PC-9 (cell line): Measurements from ENCODE around the gene OSBPL10. TPM values are rescaled to one million over a fixed set of nuclear protein-coding genes. Genes with fewer than 3 reads are reported as not detected.

Source experiments
- BruUV-seq: library from RNA; stranded (reverse); fragments of 400-500 nt; replicated peaks from 2 replicates; lab custom pipeline; 2021; lab: Mats Ljungman, UMichigan
- CTCF ChIA-PET: fragments of 300-600 bp; sonication (Branson Sonifier 250); formaldehyde crosslinking; loops from one replicate; lab custom pipeline; 2022; ENCODE audit warnings: antibody characterized with exemption; lab: Charles Lee
- POLR2A ChIA-PET: fragments of 300-600 bp; sonication (Branson Sonifier 250); formaldehyde crosslinking; loops from one replicate; lab custom pipeline; 2022; ENCODE audit warnings: antibody characterized with exemption; ENCODE audit not compliant: unreplicated experiment; lab: Charles Lee
- DNase-seq, 2 experiments: peaks; one replicate each; pipeline versions ENCODE4 v3.0.0 to v3.0.0-alpha.2; 2015 to 2022; ENCODE audit warnings: mixed read lengths in 1 of 2
- H2AFZ ChIP-seq: fragments of 200-600 bp; sonication (generic); 2 replicates; pipeline ENCODE4 v1.8.1; 2017; ENCODE audit warnings: antibody characterized with exemption
- H3F3A ChIP-seq: fragments of 200-600 bp; sonication (generic); 2 replicates; pipeline ENCODE4 v1.8.1; 2017; ENCODE audit warnings: antibody characterized with exemption, mild to moderate bottlenecking, low read depth; ENCODE audit not compliant: insufficient read depth
- H3K27ac ChIP-seq: fragments of 200-600 bp; sonication (generic); 2 replicates; pipeline ENCODE4 v1.6.1; 2016; ENCODE audit warnings: mixed run types
- H3K27me3 ChIP-seq: fragments of 200-600 bp; sonication (generic); 2 replicates; pipeline ENCODE4 v1.6.1; 2016; ENCODE audit warnings: low read depth, mixed run types; ENCODE audit not compliant: insufficient read depth
- H3K36me3 ChIP-seq: fragments of 200-600 bp; sonication (generic); 2 replicates; pipeline ENCODE4 v1.6.1; 2016; ENCODE audit warnings: low read depth, mixed run types
- H3K4me1 ChIP-seq: fragments of 200-600 bp; sonication (generic); replicated peaks from 2 replicates; pipeline ENCODE4 v1.6.1; 2016; ENCODE audit warnings: mixed run types; ENCODE audit not compliant: insufficient read depth
- H3K4me2 ChIP-seq: fragments of 200-600 bp; sonication (generic); 2 replicates; pipeline ENCODE4 v1.6.1; 2017; ENCODE audit warnings: mixed run types
- H3K4me3 ChIP-seq: fragments of 200-600 bp; sonication (generic); 2 replicates; pipeline ENCODE4 v1.6.1; 2016; ENCODE audit warnings: mixed run types
- H3K79me2 ChIP-seq: fragments of 200-600 bp; sonication (generic); 2 replicates; pipeline ENCODE4 v1.6.1; 2017; ENCODE audit warnings: low read depth, mixed run types
- H3K9me2 ChIP-seq: fragments of 200-600 bp; sonication (generic); 2 replicates; pipeline ENCODE4 v1.8.1; 2017; ENCODE audit warnings: mild to moderate bottlenecking; ENCODE audit not compliant: insufficient read depth
- H3K9me3 ChIP-seq: fragments of 200-600 bp; sonication (generic); 2 replicates; pipeline ENCODE4 v1.8.1; 2016; ENCODE audit warnings: low read depth; ENCODE audit not compliant: insufficient read depth
- H4K20me1 ChIP-seq: fragments of 200-600 bp; sonication (generic); 2 replicates; pipeline ENCODE4 v1.8.1; 2017; ENCODE audit not compliant: insufficient read depth
- EZH2 ChIP-seq: fragments of 200-600 bp; sonication (generic); IDR thresholded peaks from 2 replicates; pipeline ENCODE4 v1.8.0; 2017; ENCODE audit warnings: antibody characterized with exemption, low read depth
- intact Hi-C: fragments of 100-400 bp; cut with micrococcal nuclease; formaldehyde crosslinking; loops from one replicate; pipeline ENCODE4 v1.10.0; 2022; ENCODE audit not compliant: unreplicated experiment
- total RNA-seq: library from RNA; stranded (reverse); gene quantifications from 2 replicates; pipeline ENCODE4 v1.2.3, GENCODE V29; 2021
- TF ChIP-seq, protein P1 (sequence below): fragments of 200-600 bp; sonication (generic); conservative IDR thresholded peaks from 2 replicates; pipeline ENCODE4 v1.6.1; 2017; ENCODE audit warnings: mixed run types, antibody characterized with exemption, mild to moderate bottlenecking, moderate library complexity

The OSBPL10 gene
- total RNA-seq, 1 experiment from 2014 or later = 42.0 TPM

DNA sequence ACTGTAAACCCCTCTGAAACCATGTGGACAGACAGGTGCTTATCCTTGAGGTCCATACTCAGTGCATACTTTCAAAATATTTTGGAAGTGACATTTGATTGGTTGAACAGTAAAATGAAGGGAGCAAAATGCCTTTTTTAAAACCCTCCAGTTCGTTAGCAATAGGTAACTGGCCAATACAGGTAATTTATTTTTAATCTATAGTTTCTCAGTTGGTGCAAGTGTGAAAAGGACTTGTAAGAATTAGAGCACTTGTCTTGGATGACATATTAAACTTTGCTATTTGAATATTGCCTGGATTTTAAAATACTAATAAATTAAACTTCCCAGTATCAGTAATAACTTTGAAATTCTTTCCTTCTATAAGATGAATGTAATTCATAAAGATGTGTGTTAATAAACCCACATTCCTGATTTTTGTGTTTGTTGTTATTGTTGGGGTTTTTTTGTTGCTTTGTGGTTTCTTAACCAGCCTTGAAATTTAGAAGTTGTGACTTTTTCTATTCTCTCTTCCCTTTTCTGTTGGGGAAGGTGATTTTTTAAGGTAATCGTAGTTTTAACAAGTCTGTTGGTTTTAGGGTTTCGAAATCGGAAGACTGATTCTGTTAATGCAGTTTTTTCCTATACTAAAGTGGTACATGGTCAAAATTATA lies 358.3 kb downstream of the OSBPL10 start:
- POLR2A ChIA-PET = no interaction called here
- no peak overlapping the region for H3K4me3 ChIP-seq
- no peaks in the 10 kb centered on the region for H3F3A ChIP-seq
- no peaks in the 10 kb centered on the region for H3K27me3 ChIP-seq
- no peaks in the 10 kb centered on the region for H4K20me1 ChIP-seq
- no peaks in the 10 kb centered on the region for H3K9me2 ChIP-seq
- no peaks in the 10 kb centered on the region for H3K79me2 ChIP-seq
- H3K4me1 ChIP-seq = no peaks in the 10 kb centered on the region
- no peak overlapping the region for H3K27ac ChIP-seq
- DNase-seq = no peak
- TF ChIP-seq, protein P1, sequence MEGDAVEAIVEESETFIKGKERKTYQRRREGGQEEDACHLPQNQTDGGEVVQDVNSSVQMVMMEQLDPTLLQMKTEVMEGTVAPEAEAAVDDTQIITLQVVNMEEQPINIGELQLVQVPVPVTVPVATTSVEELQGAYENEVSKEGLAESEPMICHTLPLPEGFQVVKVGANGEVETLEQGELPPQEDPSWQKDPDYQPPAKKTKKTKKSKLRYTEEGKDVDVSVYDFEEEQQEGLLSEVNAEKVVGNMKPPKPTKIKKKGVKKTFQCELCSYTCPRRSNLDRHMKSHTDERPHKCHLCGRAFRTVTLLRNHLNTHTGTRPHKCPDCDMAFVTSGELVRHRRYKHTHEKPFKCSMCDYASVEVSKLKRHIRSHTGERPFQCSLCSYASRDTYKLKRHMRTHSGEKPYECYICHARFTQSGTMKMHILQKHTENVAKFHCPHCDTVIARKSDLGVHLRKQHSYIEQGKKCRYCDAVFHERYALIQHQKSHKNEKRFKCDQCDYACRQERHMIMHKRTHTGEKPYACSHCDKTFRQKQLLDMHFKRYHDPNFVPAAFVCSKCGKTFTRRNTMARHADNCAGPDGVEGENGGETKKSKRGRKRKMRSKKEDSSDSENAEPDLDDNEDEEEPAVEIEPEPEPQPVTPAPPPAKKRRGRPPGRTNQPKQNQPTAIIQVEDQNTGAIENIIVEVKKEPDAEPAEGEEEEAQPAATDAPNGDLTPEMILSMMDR = no peak
- no peak for TF ChIP-seq EZH2
- no peaks in the 10 kb centered on the region; the same call in 1 of the 2 replicates for H3K36me3 ChIP-seq
- no TSS peak for BruUV-seq
- intact Hi-C loops = no loop called here
- no peak overlapping the region for H2AFZ ChIP-seq
- H3K9me3 ChIP-seq = no peaks in the 10 kb centered on the region
- no peak overlapping the region for H3K4me2 ChIP-seq
- CTCF ChIA-PET = no interaction called here

DNA sequence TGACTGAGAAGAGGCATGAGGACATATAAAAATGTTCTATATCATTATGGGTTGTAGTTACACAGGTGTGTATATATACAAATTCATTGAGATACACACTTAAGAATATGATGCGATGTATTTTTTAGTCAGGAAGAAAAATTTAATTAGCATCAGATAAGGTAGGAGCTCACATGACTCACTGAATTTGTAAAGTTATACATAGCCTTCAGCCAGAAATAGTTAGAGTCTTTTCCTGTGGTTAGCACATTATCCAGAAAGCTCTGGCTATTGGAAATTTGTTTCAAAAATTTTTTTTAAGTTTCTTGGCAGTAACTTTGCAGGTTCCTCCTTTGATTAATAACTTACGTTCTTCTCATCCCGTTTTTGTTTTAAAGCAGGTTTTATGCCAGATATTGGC lies 359.7 kb downstream of the OSBPL10 start:
- TF ChIP-seq, protein P1 = no peak
- no peak for TF ChIP-seq EZH2
- DNase-seq = no peak
- no peak overlapping the region for H3K4me3 ChIP-seq
- ChIA-PET POLR2A (interaction anchor here (0.6 kb wide), 2 partner anchors 206 to 570 kb away, joined by 3 to 5 read pairs; no protein-coding TSS in a partner anchor), CTCF (no interaction called here)
- no peaks in the 10 kb centered on the region for H3K27me3 ChIP-seq
- no peaks in the 10 kb centered on the region for H4K20me1 ChIP-seq
- no peaks in the 10 kb centered on the region for H3K79me2 ChIP-seq
- intact Hi-C loops = no loop called here
- H2AFZ ChIP-seq = no peak overlapping the region
- H3K27ac ChIP-seq = no peak overlapping the region
- H3K4me1 ChIP-seq = no peaks in the 10 kb centered on the region
- no peaks in the 10 kb centered on the region; the same call in 1 of the 2 replicates for H3K36me3 ChIP-seq
- no peak overlapping the region for H3K4me2 ChIP-seq
- no peaks in the 10 kb centered on the region for H3F3A ChIP-seq
- BruUV-seq = no TSS peak
- H3K9me3 ChIP-seq = no peaks in the 10 kb centered on the region
- no peaks in the 10 kb centered on the region for H3K9me2 ChIP-seq

DNA sequence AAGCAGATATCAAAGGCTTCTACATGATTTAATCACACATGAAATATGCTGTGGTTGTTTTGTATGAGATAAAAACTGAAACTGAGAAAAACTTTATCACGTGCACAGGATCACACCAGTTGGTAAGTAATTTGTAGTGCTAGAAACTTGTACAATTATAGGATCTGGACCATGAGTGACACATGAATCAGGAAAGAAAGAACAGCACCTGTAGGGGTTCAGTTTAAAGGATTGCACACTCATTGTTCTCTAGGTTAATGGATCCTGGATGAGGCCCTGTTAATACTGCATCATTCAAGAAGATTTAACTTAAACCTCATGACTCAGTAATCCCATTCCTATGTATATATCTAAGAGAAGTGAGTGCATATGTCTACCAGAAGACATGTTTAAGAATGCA lies 360.4 kb downstream of the OSBPL10 start:
- no peak overlapping the region for H2AFZ ChIP-seq
- H3K9me3 ChIP-seq = no peaks in the 10 kb centered on the region
- no peak for DNase-seq
- no peaks in the 10 kb centered on the region for H3K9me2 ChIP-seq
- H3F3A ChIP-seq = no peaks in the 10 kb centered on the region
- no peaks in the 10 kb centered on the region; the same call in 1 of the 2 replicates for H3K36me3 ChIP-seq
- no peak overlapping the region for H3K27ac ChIP-seq
- ChIA-PET CTCF (no interaction called here), POLR2A (no interaction called here)
- no peak for TF ChIP-seq EZH2
- TF ChIP-seq, protein P1 = no peak
- H3K27me3 ChIP-seq = no peaks in the 10 kb centered on the region
- no peaks in the 10 kb centered on the region for H3K4me1 ChIP-seq
- no peak overlapping the region for H3K4me2 ChIP-seq
- intact Hi-C loops = no loop called here
- no peaks in the 10 kb centered on the region for H3K79me2 ChIP-seq
- no peaks in the 10 kb centered on the region for H4K20me1 ChIP-seq
- no peak overlapping the region for H3K4me3 ChIP-seq
- no TSS peak for BruUV-seq
